ENCODE measurements around the gene PLEKHO1. TPM values are rescaled to one million over a fixed set of nuclear protein-coding genes. Genes with fewer than 3 reads are reported as not detected.
"Not testable (repeated sequence)": the region's sequence is repeated elsewhere in the genome, so short reads cannot be mapped to it uniquely, and the experiment has no call there.

Gene PLEKHO1
- total RNA-seq, 1 donor from 2014 or later: 72.0 TPM

DNA sequence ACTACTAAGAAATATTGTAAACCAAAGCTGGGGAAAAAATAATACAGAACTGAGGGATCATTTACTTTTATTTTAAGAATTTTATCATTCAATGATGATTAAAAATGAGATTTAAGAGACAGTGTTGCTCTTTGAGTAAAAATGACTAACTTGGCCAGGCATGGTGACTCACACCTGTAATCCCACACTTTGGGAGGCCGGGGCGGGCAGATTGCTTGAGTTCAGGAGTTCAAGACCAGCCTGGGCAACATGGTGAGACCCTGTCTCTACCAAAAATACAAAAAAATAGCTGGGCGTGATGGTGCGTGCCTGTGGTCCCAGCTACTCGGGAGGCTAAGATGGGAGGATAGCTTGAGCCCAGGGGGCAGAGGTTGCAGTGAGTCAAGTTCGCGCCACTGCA lies 21.8 kb upstream of the PLEKHO1 start:
- Mint-ChIP-seq H3K9me3 (no peaks in the 10 kb centered on the region), H3K36me3 (no peaks in the 10 kb centered on the region), H3K4me3 (no peak overlapping the region), H3K4me1 (ENCODE audit: unreplicated experiment) (no peaks in the 10 kb centered on the region), H3K27me3 (no peaks in the 10 kb centered on the region), H3K27ac (no peak overlapping the region)
- no peak for DNase-seq (ENCODE audit: extremely low spot score, unreplicated experiment)
- TF ChIP-seq, protein P1, sequence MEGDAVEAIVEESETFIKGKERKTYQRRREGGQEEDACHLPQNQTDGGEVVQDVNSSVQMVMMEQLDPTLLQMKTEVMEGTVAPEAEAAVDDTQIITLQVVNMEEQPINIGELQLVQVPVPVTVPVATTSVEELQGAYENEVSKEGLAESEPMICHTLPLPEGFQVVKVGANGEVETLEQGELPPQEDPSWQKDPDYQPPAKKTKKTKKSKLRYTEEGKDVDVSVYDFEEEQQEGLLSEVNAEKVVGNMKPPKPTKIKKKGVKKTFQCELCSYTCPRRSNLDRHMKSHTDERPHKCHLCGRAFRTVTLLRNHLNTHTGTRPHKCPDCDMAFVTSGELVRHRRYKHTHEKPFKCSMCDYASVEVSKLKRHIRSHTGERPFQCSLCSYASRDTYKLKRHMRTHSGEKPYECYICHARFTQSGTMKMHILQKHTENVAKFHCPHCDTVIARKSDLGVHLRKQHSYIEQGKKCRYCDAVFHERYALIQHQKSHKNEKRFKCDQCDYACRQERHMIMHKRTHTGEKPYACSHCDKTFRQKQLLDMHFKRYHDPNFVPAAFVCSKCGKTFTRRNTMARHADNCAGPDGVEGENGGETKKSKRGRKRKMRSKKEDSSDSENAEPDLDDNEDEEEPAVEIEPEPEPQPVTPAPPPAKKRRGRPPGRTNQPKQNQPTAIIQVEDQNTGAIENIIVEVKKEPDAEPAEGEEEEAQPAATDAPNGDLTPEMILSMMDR (conservative IDR thresholded peaks at IDR 0.05): no peak

DNA sequence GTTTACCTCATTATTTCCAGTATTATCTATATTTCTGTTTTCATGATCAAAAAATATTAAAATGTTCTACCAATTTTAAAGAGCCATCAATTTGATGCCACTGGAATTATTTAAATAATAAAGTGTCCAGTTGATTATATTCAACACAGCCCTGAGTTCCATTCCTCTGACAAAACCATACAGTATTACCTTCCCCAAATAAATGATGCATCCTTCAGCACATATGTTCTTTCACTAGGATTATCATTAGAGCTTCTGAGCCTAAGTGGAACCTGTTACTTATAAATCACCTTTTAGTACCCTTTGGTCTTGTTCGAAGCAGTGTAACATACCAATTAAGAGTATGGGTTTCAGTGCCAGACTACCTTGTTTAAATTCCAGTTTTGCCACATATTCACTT lies 17.3 kb upstream of the PLEKHO1 start:
- no peaks in the 10 kb centered on the region for H3K27me3 Mint-ChIP-seq
- H3K36me3 Mint-ChIP-seq: no peaks in the 10 kb centered on the region
- DNase-seq (ENCODE audit: extremely low spot score, unreplicated experiment): no peak
- no peak overlapping the region for H3K27ac Mint-ChIP-seq
- H3K4me3 Mint-ChIP-seq: no peak overlapping the region
- H3K4me1 Mint-ChIP-seq (ENCODE audit: unreplicated experiment): no peaks in the 10 kb centered on the region
- TF ChIP-seq, protein P1 (conservative IDR thresholded peaks at IDR 0.05): no peak
- no peaks in the 10 kb centered on the region for H3K9me3 Mint-ChIP-seq

DNA sequence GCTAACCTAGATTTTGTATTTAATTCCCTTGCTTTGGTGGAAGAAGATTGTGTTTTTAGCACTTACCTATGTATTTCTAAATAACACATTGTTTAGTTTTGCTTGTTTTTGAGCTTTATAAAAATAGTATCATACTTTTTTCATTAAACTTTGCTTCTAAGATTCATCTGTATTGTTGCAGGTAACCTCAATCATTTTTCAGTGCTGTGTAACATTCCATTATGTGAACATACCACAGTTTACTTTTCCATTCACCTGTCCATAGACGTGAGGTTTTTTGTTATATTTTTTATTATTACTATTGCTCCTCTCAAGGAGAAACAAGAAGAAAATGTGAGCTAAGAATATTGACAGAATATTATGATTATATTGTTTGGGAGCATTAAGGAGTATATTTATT lies 15.2 kb upstream of the PLEKHO1 start:
- TF ChIP-seq, protein P1 (conservative IDR thresholded peaks at IDR 0.05): no peak
- Mint-ChIP-seq H3K4me3 (no peak overlapping the region), H3K4me1 (ENCODE audit: unreplicated experiment) (no peaks in the 10 kb centered on the region), H3K27ac (no peak overlapping the region), H3K27me3 (no peaks in the 10 kb centered on the region), H3K36me3 (no peaks in the 10 kb centered on the region), H3K9me3 (no peaks in the 10 kb centered on the region)
- no peak for DNase-seq (ENCODE audit: extremely low spot score, unreplicated experiment)

DNA sequence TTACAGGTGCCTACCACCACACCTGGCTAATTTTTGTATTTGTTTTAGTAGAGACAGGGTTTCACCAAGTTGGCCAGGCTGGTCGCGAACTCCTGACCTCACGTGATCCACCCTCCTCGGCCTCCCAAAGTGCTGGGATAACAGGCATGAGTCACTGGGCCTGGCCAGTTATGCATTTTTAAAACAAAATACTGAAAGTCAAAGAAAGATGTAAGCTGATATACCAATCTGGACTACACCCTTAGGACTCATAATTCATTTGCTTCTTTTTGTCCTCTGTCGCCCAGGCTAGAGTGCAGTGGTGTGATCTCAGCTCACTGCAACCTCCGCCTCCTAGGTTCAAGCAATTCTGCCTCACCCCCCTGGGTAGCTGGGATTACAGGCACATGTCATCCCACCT lies 14.3 kb upstream of the PLEKHO1 start:
- not testable (repeated sequence) for H3K27ac Mint-ChIP-seq; H3K27me3 Mint-ChIP-seq; H3K4me3 Mint-ChIP-seq; H3K4me1 Mint-ChIP-seq (ENCODE audit: unreplicated experiment); DNase-seq (ENCODE audit: extremely low spot score, unreplicated experiment); H3K9me3 Mint-ChIP-seq; H3K36me3 Mint-ChIP-seq

DNA sequence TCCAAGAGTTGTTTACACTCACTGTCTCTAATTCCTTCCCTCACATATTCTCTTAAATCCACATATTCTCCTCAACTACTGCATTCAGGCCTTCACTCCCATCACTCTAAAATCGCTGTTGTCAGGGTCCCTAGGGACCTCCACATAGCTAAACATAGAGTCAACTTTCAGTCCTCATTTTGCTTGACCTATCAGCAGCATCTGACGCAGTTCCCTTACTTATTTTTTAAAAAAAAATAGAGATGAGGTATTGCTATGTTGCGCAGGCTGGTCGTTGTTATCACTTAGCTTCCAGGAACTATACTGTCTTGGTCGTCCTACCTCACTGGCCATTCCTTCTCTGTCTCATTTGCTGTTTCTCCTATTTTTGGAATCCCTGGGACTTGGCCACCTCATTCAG lies 11.7 kb upstream of the PLEKHO1 start:
- H3K9me3 Mint-ChIP-seq: no peaks in the 10 kb centered on the region

DNA sequence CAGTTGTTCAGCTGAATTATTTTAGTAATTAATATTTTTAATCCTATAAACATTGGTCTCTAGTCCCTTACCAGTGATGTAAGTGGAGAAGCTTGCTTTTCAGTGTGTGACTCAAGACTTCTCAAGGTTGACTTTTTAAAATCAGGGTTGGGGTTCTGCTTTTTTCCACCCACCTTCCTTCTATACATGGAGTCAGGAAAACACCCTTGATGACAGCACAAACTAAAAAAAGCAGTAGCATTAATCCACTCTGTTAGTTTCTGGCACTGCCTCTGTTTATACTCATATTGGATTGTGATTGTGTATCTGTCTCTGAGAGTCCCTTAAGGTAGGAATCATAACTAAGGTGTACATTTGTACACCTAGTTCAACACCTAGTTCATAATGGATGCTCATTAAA lies 8.3 kb upstream of the PLEKHO1 start:
- TF ChIP-seq, protein P1 (conservative IDR thresholded peaks at IDR 0.05): no peak
- peaks cover 4% of the 10 kb centered on the region for H3K36me3 Mint-ChIP-seq
- H3K27ac Mint-ChIP-seq: no peak overlapping the region
- no peaks in the 10 kb centered on the region for H3K9me3 Mint-ChIP-seq
- no peak for DNase-seq (ENCODE audit: extremely low spot score, unreplicated experiment)
- H3K4me1 Mint-ChIP-seq (ENCODE audit: unreplicated experiment): peaks cover 4% of the 10 kb centered on the region
- H3K27me3 Mint-ChIP-seq: no peaks in the 10 kb centered on the region
- no peak overlapping the region for H3K4me3 Mint-ChIP-seq

More for the DNA sequence above, 11.7 kb upstream of the PLEKHO1 start:
- Mint-ChIP-seq H3K4me1 (ENCODE audit: unreplicated experiment) (no peaks in the 10 kb centered on the region), H3K4me3 (no peak overlapping the region), H3K27ac (no peak overlapping the region), H3K27me3 (no peaks in the 10 kb centered on the region), H3K36me3 (no peaks in the 10 kb centered on the region)
- TF ChIP-seq, protein P1 (conservative IDR thresholded peaks at IDR 0.05): no peak
- DNase-seq (ENCODE audit: extremely low spot score, unreplicated experiment): no peak

Data from type B pancreatic cell (in vitro differentiated cells).